Nephron (organoid): Measurements from ENCODE around the gene RSPH1.
A peak's percentile ranks its signal among the peaks of the same experiment; 100 is the strongest.

Source experiments
- H3K27ac Mint-ChIP-seq, 3 experiments: 2 replicates each; pipeline ENCODE4 v1.8.0; 2020; ENCODE audit warnings: mixed read lengths in 3 of 3, mild to moderate bottlenecking in 2 of 3, moderate library complexity in 1 of 3
- H3K27me3 Mint-ChIP-seq: 2 replicates; pipeline ENCODE4 v1.8.0; 2021; ENCODE audit warnings: low read depth, mild to moderate bottlenecking, moderate library complexity, mixed read lengths
- H3K36me3 Mint-ChIP-seq: 2 replicates; pipeline ENCODE4 v1.8.0; 2020; ENCODE audit warnings: low read depth, mixed read lengths
- H3K4me1 Mint-ChIP-seq: 2 replicates; pipeline ENCODE4 v1.8.0; 2020; ENCODE audit warnings: mixed read lengths
- H3K4me3 Mint-ChIP-seq, 3 experiments: 2 replicates each; pipeline ENCODE4 v1.8.0; 2020; ENCODE audit warnings: mild to moderate bottlenecking in 3 of 3, mixed read lengths in 3 of 3, moderate library complexity in 2 of 3
- H3K9me3 Mint-ChIP-seq: 2 replicates; pipeline ENCODE4 v1.8.0; 2020; ENCODE audit warnings: mixed read lengths
- CTCF ChIP-seq, 3 experiments: fragments of 200-600 bp; sonication (generic); IDR thresholded peaks; one replicate each; pipeline ENCODE4 v1.5.0; 2021; ENCODE audit warnings: antibody characterized with exemption in 3 of 3; ENCODE audit not compliant: unreplicated experiment in 3 of 3

Gene RSPH1

GRCh38 chr21:42515708-42516502 is 19.9 kb upstream of the RSPH1 start:
- Mint-ChIP-seq H3K4me1 (peaks cover 10% of the 10 kb centered on the region), H3K27ac (peak overlapping the region in 1 of 3 experiments; percentile 34), H3K9me3 (no peaks in the 10 kb centered on the region), H3K36me3 (no peaks in the 10 kb centered on the region), H3K4me3 (peak overlapping the region; percentile 83 to 85 (median 85)), H3K27me3 (peaks cover 66% of the 10 kb centered on the region)
- no peak for TF ChIP-seq CTCF (IDR thresholded peaks at IDR 0.05; ENCODE audit: unreplicated experiment in 3 of 3)

- Mint-ChIP-seq H3K4me1 (peaks cover 10% of the 10 kb centered on the region), H3K27me3 (peaks cover 59% of the 10 kb centered on the region), H3K9me3 (no peaks in the 10 kb centered on the region), H3K36me3 (no peaks in the 10 kb centered on the region), H3K4me3 (peak overlapping the region; percentile 83 to 85 (median 85)), H3K27ac (peak overlapping the region; percentile 4 to 60 (median 41))
- no peak for TF ChIP-seq CTCF (IDR thresholded peaks at IDR 0.05; ENCODE audit: unreplicated experiment in 3 of 3)
Measured at GRCh38 chr21:42514883-42515228, 18.8 kb upstream of the RSPH1 start.

- H3K27me3 Mint-ChIP-seq = peaks cover 56% of the 10 kb centered on the region
Measured at GRCh38 chr21:42513985-42514882, 18.2 kb upstream of the RSPH1 start.

GRCh38 chr21:42513151-42513984 is 17.3 kb upstream of the RSPH1 start, which contains the start of gene SLC37A1:
SLC37A1 (plus strand) TSS chr21:42513852; CDS start chr21:42518455, 4,603 bp downstream.
- H3K9me3 Mint-ChIP-seq = no peaks in the 10 kb centered on the region
- peaks cover 47% of the 10 kb centered on the region for H3K27me3 Mint-ChIP-seq
- no peaks in the 10 kb centered on the region for H3K36me3 Mint-ChIP-seq
- peaks cover 10% of the 10 kb centered on the region for H3K4me1 Mint-ChIP-seq
- H3K27ac Mint-ChIP-seq = peak within 1 kb of the TSS; percentile 4 to 83 (median 41)
- H3K4me3 Mint-ChIP-seq = peak within 1 kb of the TSS; percentile 85 to 88 (median 85)
- no peak for TF ChIP-seq CTCF (IDR thresholded peaks at IDR 0.05; ENCODE audit: unreplicated experiment in 3 of 3)

More at GRCh38 chr21:42513985-42514882, 18.2 kb upstream of the RSPH1 start:
- Mint-ChIP-seq H3K4me1 (peaks cover 10% of the 10 kb centered on the region), H3K9me3 (no peaks in the 10 kb centered on the region), H3K4me3 (peak overlapping the region; percentile 85 to 88 (median 85)), H3K36me3 (no peaks in the 10 kb centered on the region), H3K27ac (peak overlapping the region; percentile 4 to 60 (median 41))
- no peak for TF ChIP-seq CTCF (IDR thresholded peaks at IDR 0.05; ENCODE audit: unreplicated experiment in 3 of 3)

- TF ChIP-seq CTCF (IDR thresholded peaks at IDR 0.05; ENCODE audit: unreplicated experiment in 3 of 3) = no peak
- Mint-ChIP-seq H3K27ac (peak overlapping the region in 2 of 3 experiments; percentile 6 to 83), H3K4me1 (peaks cover 10% of the 10 kb centered on the region), H3K4me3 (peak overlapping the region; percentile 74 to 87 (median 82)), H3K9me3 (no peaks in the 10 kb centered on the region), H3K27me3 (peaks cover 39% of the 10 kb centered on the region), H3K36me3 (no peaks in the 10 kb centered on the region)
Measured at GRCh38 chr21:42512346-42513034, 16.5 kb upstream of the RSPH1 start.
